HCT116 (cell line): Measurements from ENCODE around the gene MRPS5. TPM values are rescaled to one million over a fixed set of nuclear protein-coding genes. Genes with fewer than 3 reads are reported as not detected.

ENCODE experiments used
- ATAC-seq: fragments of 200-7000 bp; cut with Tn5 transposase; 2 replicates; pipeline ENCODE4 v1.9.1; 2020; ENCODE audit warnings: mild to moderate bottlenecking, moderate library complexity
- BruUV-seq: library from RNA; stranded (reverse); fragments of 400-500 nt; replicated peaks from 2 replicates; lab custom pipeline; 2021; lab: Mats Ljungman, UMichigan
- CTCF ChIA-PET: fragments of 300-600 bp; sonication (Branson Sonifier 250); formaldehyde crosslinking; loops from one replicate; lab custom pipeline; 2021; ENCODE audit warnings: antibody characterized with exemption; lab: Charles Lee
- POLR2A ChIA-PET: fragments of 300-600, 350-600 bp; sonication (Branson Sonifier 250); formaldehyde crosslinking; loops from one replicate; lab custom pipeline; 2021; ENCODE audit warnings: antibody characterized with exemption; lab: Charles Lee
- RAD21 ChIA-PET, 2 experiments: fragments of 300-600 bp; sonication (Branson Sonifier 250); formaldehyde crosslinking; loops; one replicate each; lab custom pipeline; 2023; ENCODE audit warnings: low total read pairs in 2 of 2; ENCODE audit not compliant: uncharacterized antibody in 2 of 2, unreplicated experiment in 2 of 2, low non-redundant PET in 1 of 2; lab: Charles Lee
- DNase-seq: peaks from one replicate; pipeline ENCODE4 v3.0.0-alpha.2; 2010; ENCODE audit warnings: low read depth, low spot score
- H2AFZ ChIP-seq: fragments of 200-600 bp; shearing (Covaris generic), sonication (generic); 2 replicates; pipeline ENCODE4 v1.6.1; 2017; ENCODE audit warnings: low read depth, mixed run types, mixed read lengths, antibody characterized with exemption, low read length; ENCODE audit not compliant: poor library complexity, severe bottlenecking
- H3K27ac ChIP-seq: 2 replicates; pipeline ENCODE4 v1.5.1; 2012; ENCODE audit warnings: low read depth, low read length
- H3K27me3 ChIP-seq: fragments of 200-600 bp; sonication (generic); 2 replicates; pipeline ENCODE4 v1.6.1; 2016; ENCODE audit warnings: mixed run types, low read length, mixed read lengths; ENCODE audit not compliant: insufficient read depth
- H3K36me3 ChIP-seq, 2 experiments: fragments of 200-500 bp in 1 of 2; fragments of 200-600 bp in 1 of 2; sonication (Bioruptor generic) in 1 of 2; sonication (generic) in 1 of 2; 2 replicates each; pipeline versions ENCODE4 v1.5.1 to v1.6.1; 2014 to 2016; ENCODE audit warnings: low read length in 2 of 2, inconsistent platforms in 1 of 2, mixed read lengths in 1 of 2, mixed run types in 1 of 2; ENCODE audit not compliant: insufficient read depth in 2 of 2, control insufficient read depth in 1 of 2
- H3K4me1 ChIP-seq, 2 experiments: fragments of 200-600 bp in 1 of 2; sonication (generic) in 1 of 2; 2 replicates each; pipeline versions ENCODE4 v1.5.1 to v1.6.1; 2012 to 2017; ENCODE audit warnings: low read length in 2 of 2, inconsistent platforms in 1 of 2, mild to moderate bottlenecking in 1 of 2, mixed read lengths in 1 of 2, mixed run types in 1 of 2, moderate library complexity in 1 of 2; ENCODE audit not compliant: insufficient read depth in 2 of 2, control insufficient read depth in 1 of 2
- H3K4me2 ChIP-seq: fragments of 200-600 bp; sonication (generic); 2 replicates; pipeline ENCODE4 v1.6.1; 2017; ENCODE audit warnings: mixed run types, low read length, mixed read lengths
- H3K4me3 ChIP-seq, 2 experiments: fragments of 200-600 bp in 1 of 2; sonication (generic) in 1 of 2; replicated peaks in 1 of 2; 2 replicates each; pipeline ENCODE4 v1.5.1; 2011 to 2016; ENCODE audit warnings: low read length in 2 of 2, control low read depth in 1 of 2, low read depth in 1 of 2, mild to moderate bottlenecking in 1 of 2, mixed read lengths in 1 of 2, mixed run types in 1 of 2
- H3K79me2 ChIP-seq: fragments of 200-600 bp; sonication (generic); 2 replicates; pipeline ENCODE4 v1.6.1; 2017; ENCODE audit warnings: mild to moderate bottlenecking, mixed run types, low read length, moderate library complexity, mixed read lengths; ENCODE audit not compliant: insufficient read depth
- H3K9ac ChIP-seq: fragments of 200-600 bp; sonication (generic); 2 replicates; pipeline ENCODE4 v1.6.1; 2016; ENCODE audit warnings: low read length, mixed read lengths
- H3K9me2 ChIP-seq: fragments of 200-600 bp; sonication (generic), shearing (Covaris generic); 2 replicates; pipeline ENCODE4 v1.6.1; 2017; ENCODE audit warnings: mixed run types, mild to moderate bottlenecking, moderate library complexity; ENCODE audit not compliant: insufficient read depth
- H3K9me3 ChIP-seq, 2 experiments: fragments of 200-500 bp in 1 of 2; fragments of 200-600 bp in 1 of 2; sonication (Bioruptor generic) in 1 of 2; sonication (generic) in 1 of 2; 2 replicates each; pipeline ENCODE4 v1.6.1; 2014 to 2017; ENCODE audit warnings: low read length in 2 of 2, mixed read lengths in 2 of 2, inconsistent platforms in 1 of 2, low read depth in 1 of 2, mild to moderate bottlenecking in 1 of 2, mixed run types in 1 of 2, moderate library complexity in 1 of 2; ENCODE audit not compliant: control insufficient read depth in 1 of 2, insufficient read depth in 1 of 2
- H4K20me1 ChIP-seq: fragments of 200-600 bp; sonication (generic), shearing (Covaris generic); 2 replicates; pipeline ENCODE4 v1.6.1; 2017; ENCODE audit warnings: mixed run types, mild to moderate bottlenecking, moderate library complexity; ENCODE audit not compliant: insufficient read depth
- ATF3 ChIP-seq: IDR thresholded peaks from 2 replicates; pipeline ENCODE4 v1.6.1; 2012
- EGR1 ChIP-seq: IDR thresholded peaks from 2 replicates; pipeline ENCODE4 v1.6.1; 2012; ENCODE audit warnings: low read depth
- ELF1 ChIP-seq: IDR thresholded peaks from 2 replicates; pipeline ENCODE4 v1.6.1; 2012; ENCODE audit warnings: low read depth, borderline replicate concordance
- EZH2 ChIP-seq: fragments of 200-600 bp; sonication (generic); IDR thresholded peaks from 2 replicates; pipeline ENCODE4 v1.6.1; 2017; ENCODE audit warnings: antibody characterized with exemption, mixed run types
- EZH2phosphoT487 ChIP-seq: fragments of 200-600 bp; IDR thresholded peaks from 2 replicates; pipeline ENCODE4 v1.6.1; 2018; ENCODE audit warnings: antibody characterized with exemption, borderline replicate concordance
- FOSL1 ChIP-seq: IDR thresholded peaks from 2 replicates; pipeline ENCODE4 v1.6.1; 2012; ENCODE audit warnings: low read depth
- JUND ChIP-seq: IDR thresholded peaks from 2 replicates; pipeline ENCODE4 v1.6.1; 2012
- POLR2A ChIP-seq: IDR thresholded peaks from 2 replicates; pipeline ENCODE4 v1.7.0; 2011; ENCODE audit warnings: borderline replicate concordance; ENCODE audit not compliant: insufficient read depth, insufficient read length; ENCODE audit errors: extremely low read depth
- POLR2AphosphoS5 ChIP-seq: IDR thresholded peaks from 2 replicates; pipeline ENCODE4 v1.6.1; 2011; ENCODE audit warnings: mild to moderate bottlenecking, low read depth, low read length, moderate library complexity
- RAD21 ChIP-seq: IDR thresholded peaks from 2 replicates; pipeline ENCODE4 v1.6.1; 2012; ENCODE audit warnings: low read depth, mild to moderate bottlenecking
- REST ChIP-seq: IDR thresholded peaks from 2 replicates; pipeline ENCODE4 v1.6.1; 2012; ENCODE audit warnings: low read depth
- TCF7L2 ChIP-seq: IDR thresholded peaks from 2 replicates; pipeline ENCODE4 v1.7.0; 2011; ENCODE audit warnings: borderline replicate concordance, inconsistent platforms; ENCODE audit not compliant: insufficient read depth, insufficient read length; ENCODE audit errors: extremely low read depth
- YY1 ChIP-seq: IDR thresholded peaks from 2 replicates; pipeline ENCODE4 v1.6.1; 2011; ENCODE audit warnings: low read length, low read depth, moderate library complexity, mild to moderate bottlenecking; ENCODE audit not compliant: insufficient replicate concordance; ENCODE audit errors: extremely low read depth
- ZNF274 ChIP-seq: fragments of 200-500 bp; sonication (Bioruptor generic); IDR thresholded peaks from 2 replicates; pipeline ENCODE4 v1.6.1; 2014; ENCODE audit warnings: mild to moderate bottlenecking, low read depth, low read length, inconsistent platforms
- intact Hi-C: fragments of 100-400 bp; cut with micrococcal nuclease; formaldehyde crosslinking; loops from 2 replicates; pipeline ENCODE4 v1.10.0; 2022
- total RNA-seq: library from RNA; stranded (reverse); gene quantifications from one replicate; pipeline ENCODE4 v1.2.1, GENCODE V29; 2021; ENCODE audit not compliant: unreplicated experiment

Gene MRPS5
- total RNA-seq, 1 experiment from 2014 or later = 70.6 TPM

GRCh38 chr2:95077861-95078603, 43.6 kb downstream of the MRPS5 start:
- peak overlapping the region; percentile 90 for H2AFZ ChIP-seq
- no peaks in the 10 kb centered on the region for H3K9me3 ChIP-seq
- ATAC-seq (no peak), DNase-seq (no peak)
- no peaks in the 10 kb centered on the region for H3K79me2 ChIP-seq
- no peak overlapping the region for H3K4me2 ChIP-seq
- intact Hi-C loops = no loop called here
- no TSS peak for BruUV-seq
- no peak for TF ChIP-seq ELF1
- no peak for TF ChIP-seq EZH2
- TF ChIP-seq RAD21 = no peak
- no peak for TF ChIP-seq REST
- TF ChIP-seq EZH2phosphoT487 = no peak
- TF ChIP-seq JUND = no peak
- TF ChIP-seq POLR2AphosphoS5 = no peak
- no peak for TF ChIP-seq POLR2A
- TF ChIP-seq ATF3 = no peak
- no peak for TF ChIP-seq ZNF274
- no peak for TF ChIP-seq TCF7L2
- no peak for TF ChIP-seq YY1
- no peak for TF ChIP-seq FOSL1
- TF ChIP-seq EGR1 = no peak
- no peaks in the 10 kb centered on the region for H3K9me2 ChIP-seq
- H3K4me1 ChIP-seq = peaks cover 8 to 19% of the 10 kb centered on the region in 2 experiments; a peak in 3 of 4 replicates
- CTCF ChIA-PET = interaction anchor here (1.4 to 2.9 kb wide), 4 partner anchors 38 to 92 kb away, joined by 4 to 27 read pairs (median 13); partner anchors contain the start of gene MRPS5
- no peak overlapping the region for H3K9ac ChIP-seq
- H3K36me3 ChIP-seq = no peaks in the 10 kb centered on the region
- RAD21 ChIA-PET = interaction anchor here in 1 of 2 experiments (0.9 kb wide), 1 partner anchor 56 kb away, joined by 3 read pairs; no protein-coding TSS in a partner anchor
- H4K20me1 ChIP-seq = no peaks in the 10 kb centered on the region
- no peak overlapping the region for H3K27ac ChIP-seq
- H3K4me3 ChIP-seq = no peak overlapping the region
- POLR2A ChIA-PET = interaction anchor here (1.1 kb wide), 1 partner anchor 54 kb away, joined by 3 read pairs; no protein-coding TSS in a partner anchor
- no peaks in the 10 kb centered on the region for H3K27me3 ChIP-seq
